Keratinocyte (primary cell): Measurements from ENCODE around the gene RLN2. TPM values are rescaled to one million over a fixed set of nuclear protein-coding genes. Genes with fewer than 3 reads are reported as not detected.
"Not testable (repeated sequence)": the region's sequence is repeated elsewhere in the genome, so short reads cannot be mapped to it uniquely, and the experiment has no call there.

Experiments
- DNase-seq: peaks from one replicate; pipeline ENCODE4 v3.0.0-alpha.2; 2011; ENCODE audit warnings: low read depth, missing footprints, low spot score
- FAIRE-seq: peaks from 2 replicates; lab custom pipeline; 2011; peaks lifted over from hg19 to GRCh38; lab: Jason Lieb, UNC
- H2AFZ ChIP-seq: 2 replicates; pipeline ENCODE4 v1.6.0; 2012; ENCODE audit warnings: low read length, control low read depth, inconsistent platforms; ENCODE audit not compliant: control insufficient read depth
- H3K27ac ChIP-seq: 2 replicates; pipeline ENCODE4 v1.5.1; 2011; ENCODE audit warnings: low read length; ENCODE audit not compliant: control insufficient read depth, insufficient read depth
- H3K27me3 ChIP-seq: 3 replicates; pipeline ENCODE4 v1.6.0; 2011; ENCODE audit warnings: low read length; ENCODE audit not compliant: control insufficient read depth, insufficient read depth; ENCODE audit errors: extremely low read depth
- H3K36me3 ChIP-seq, 2 experiments: 2 replicates in 1 of 2; 3 replicates in 1 of 2; pipeline ENCODE4 v1.5.1; 2011; ENCODE audit warnings: low read length in 2 of 2, mild to moderate bottlenecking in 1 of 2; ENCODE audit not compliant: control insufficient read depth in 2 of 2, insufficient read depth in 2 of 2; ENCODE audit errors: extremely low read depth in 1 of 2
- H3K4me1 ChIP-seq: 3 replicates; pipeline ENCODE4 v1.5.1; 2011; ENCODE audit warnings: low read length; ENCODE audit not compliant: control insufficient read depth, insufficient read depth; ENCODE audit errors: extremely low read depth
- H3K4me2 ChIP-seq: 3 replicates; pipeline ENCODE4 v1.6.0; 2011; ENCODE audit warnings: low read depth, low read length; ENCODE audit not compliant: control insufficient read depth, insufficient read depth; ENCODE audit errors: extremely low read depth
- H3K4me3 ChIP-seq, 3 experiments: fragments of 200-600 bp in 1 of 3; sonication (generic) in 1 of 3; 2 replicates in 2 of 3; 3 replicates in 1 of 3; pipeline ENCODE4 v1.5.1; 2011 to 2016; ENCODE audit warnings: low read length in 3 of 3, mild to moderate bottlenecking in 3 of 3, control low read depth in 2 of 3, inconsistent platforms in 1 of 3, low read depth in 1 of 3, mixed read lengths in 1 of 3, mixed run types in 1 of 3, moderate library complexity in 1 of 3; ENCODE audit not compliant: control insufficient read depth in 2 of 3, insufficient read depth in 2 of 3; ENCODE audit errors: extremely low read depth in 1 of 3
- H3K79me2 ChIP-seq: 2 replicates; pipeline ENCODE4 v1.6.0; 2012; ENCODE audit warnings: low read length; ENCODE audit not compliant: control insufficient read depth, insufficient read depth
- H3K9ac ChIP-seq: 3 replicates; pipeline ENCODE4 v1.6.0; 2011; ENCODE audit warnings: low read length; ENCODE audit not compliant: control insufficient read depth, insufficient read depth; ENCODE audit errors: extremely low read depth
- H3K9me1 ChIP-seq: 3 replicates; pipeline ENCODE4 v1.6.0; 2011; ENCODE audit warnings: low read length; ENCODE audit not compliant: control insufficient read depth, insufficient read depth; ENCODE audit errors: extremely low read depth
- H3K9me3 ChIP-seq: 2 replicates; pipeline ENCODE4 v1.5.1; 2012; ENCODE audit warnings: low read depth, low read length; ENCODE audit not compliant: control insufficient read depth
- H4K20me1 ChIP-seq: 3 replicates; pipeline ENCODE4 v1.6.0; 2011; ENCODE audit warnings: low read length; ENCODE audit not compliant: control insufficient read depth, insufficient read depth; ENCODE audit errors: extremely low read depth
- EZH2 ChIP-seq: IDR thresholded peaks from one replicate; pipeline ENCODE4 v1.6.1; 2012; ENCODE audit warnings: inconsistent platforms, mild to moderate bottlenecking, low read length, moderate library complexity
- dilution Hi-C: fragments of 300-500 bp; cut with MboI; formaldehyde crosslinking; loops from one replicate; pipeline ENCODE4 v1.7.0; 2020; ENCODE audit warnings: low sequenced_read_pairs; ENCODE audit not compliant: extremely low pct_ligation_motif_present
- polyA plus RNA-seq, 5 experiments: library from polyadenylated mRNA; depleted of rRNA in 3 of 5; stranded (reverse) in 3 of 5; stranded (forward) in 1 of 5; unstranded in 1 of 5; fragments of >200 nt; gene quantifications; 1 replicate in 1 of 5; 2 replicates in 3 of 5; 3 replicates in 1 of 5; pipeline versions ENCODE4 v1.2.1 to v1.2.3, GENCODE V29; 2011 to 2012; ENCODE audit warnings: missing spikeins in 2 of 5, low read depth in 1 of 5, low replicate concordance in 1 of 5
- TF ChIP-seq, protein P1 (sequence below), 3 experiments: IDR thresholded peaks in 1 of 3; conservative IDR thresholded peaks in 1 of 3; optimal IDR thresholded peaks in 1 of 3; 2 replicates in 2 of 3; 3 replicates in 1 of 3; pipeline versions ENCODE3 to v1.5.1; 2011; ENCODE audit warnings: low read length in 3 of 3, mild to moderate bottlenecking in 3 of 3, moderate library complexity in 2 of 3, control low read depth in 1 of 3, inconsistent platforms in 1 of 3; ENCODE audit not compliant: insufficient read depth in 2 of 3; ENCODE audit errors: extremely low read depth in 1 of 3

Gene RLN2
- polyA plus RNA-seq, 1 donor (not counting 4 experiments of a cell fraction or from before 2014, with no cell fraction given): 0.98 TPM

GRCh38 chr9:5352637-5353248 lies 48.2 kb upstream of the RLN2 start:
- no peaks in the 10 kb centered on the region for H4K20me1 ChIP-seq
- no peak for DNase-seq
- H3K4me2 ChIP-seq: no peak overlapping the region
- H2AFZ ChIP-seq: no peak overlapping the region
- no peaks in the 10 kb centered on the region for H3K27me3 ChIP-seq
- H3K79me2 ChIP-seq: no peaks in the 10 kb centered on the region
- no peaks in the 10 kb centered on the region for H3K9me1 ChIP-seq
- no peak overlapping the region for H3K4me3 ChIP-seq
- TF ChIP-seq, protein P1, sequence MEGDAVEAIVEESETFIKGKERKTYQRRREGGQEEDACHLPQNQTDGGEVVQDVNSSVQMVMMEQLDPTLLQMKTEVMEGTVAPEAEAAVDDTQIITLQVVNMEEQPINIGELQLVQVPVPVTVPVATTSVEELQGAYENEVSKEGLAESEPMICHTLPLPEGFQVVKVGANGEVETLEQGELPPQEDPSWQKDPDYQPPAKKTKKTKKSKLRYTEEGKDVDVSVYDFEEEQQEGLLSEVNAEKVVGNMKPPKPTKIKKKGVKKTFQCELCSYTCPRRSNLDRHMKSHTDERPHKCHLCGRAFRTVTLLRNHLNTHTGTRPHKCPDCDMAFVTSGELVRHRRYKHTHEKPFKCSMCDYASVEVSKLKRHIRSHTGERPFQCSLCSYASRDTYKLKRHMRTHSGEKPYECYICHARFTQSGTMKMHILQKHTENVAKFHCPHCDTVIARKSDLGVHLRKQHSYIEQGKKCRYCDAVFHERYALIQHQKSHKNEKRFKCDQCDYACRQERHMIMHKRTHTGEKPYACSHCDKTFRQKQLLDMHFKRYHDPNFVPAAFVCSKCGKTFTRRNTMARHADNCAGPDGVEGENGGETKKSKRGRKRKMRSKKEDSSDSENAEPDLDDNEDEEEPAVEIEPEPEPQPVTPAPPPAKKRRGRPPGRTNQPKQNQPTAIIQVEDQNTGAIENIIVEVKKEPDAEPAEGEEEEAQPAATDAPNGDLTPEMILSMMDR (optimal IDR thresholded peaks at IDR 0.05 in 1 of 3, IDR thresholded peaks at IDR 0.05 in 1 of 3, conservative IDR thresholded peaks at IDR 0.05 in 1 of 3; ENCODE audit: extremely low read depth in 1 of 3, insufficient read depth in 2 of 3, low read length in 3 of 3): no peak
- no peak for TF ChIP-seq EZH2
- H3K9ac ChIP-seq: no peak overlapping the region
- no peak for FAIRE-seq
- H3K27ac ChIP-seq: no peak overlapping the region
- no peaks in the 10 kb centered on the region for H3K36me3 ChIP-seq
- H3K4me1 ChIP-seq: no peaks in the 10 kb centered on the region
- dilution Hi-C loops: no loop called here
- no peaks in the 10 kb centered on the region for H3K9me3 ChIP-seq

- DNase-seq: not testable (repeated sequence)
These were observed 34.8 kb upstream of the RLN2 start, which contains the start of gene RLN1 for GRCh38 chr9:5338992-5339981. RLN1 (minus strand) TSS chr9:5339876; CDS start chr9:5339746, 130 bp downstream.

More at GRCh38 chr9:5338992-5339981, 34.8 kb upstream of the RLN2 start, which contains the start of gene RLN1:
- FAIRE-seq: peak; percentile 99
- H3K9me1 ChIP-seq, H3K79me2 ChIP-seq, H3K27me3 ChIP-seq, dilution Hi-C loops, H3K9ac ChIP-seq, H3K4me1 ChIP-seq, H3K36me3 ChIP-seq, H4K20me1 ChIP-seq, H3K9me3 ChIP-seq, H3K4me3 ChIP-seq, H3K27ac ChIP-seq: not testable (repeated sequence)
- Histone ChIP-seq H3K4me2 (peak within 1 kb of the TSS; percentile 16), H2AFZ (peak within 1 kb of the TSS; percentile 56)
